Neuron (in vitro differentiated cells): ENCODE data around the gene KLF7.

Experiments
- H2AFZ ChIP-seq: one replicate; pipeline ENCODE4 v1.6.1; 2013; ENCODE audit warnings: low read depth, mild to moderate bottlenecking, inconsistent platforms, low read length, moderate library complexity
- H3K27me3 ChIP-seq: one replicate; pipeline ENCODE4 v1.6.1; 2013; ENCODE audit warnings: low read length; ENCODE audit not compliant: insufficient read depth
- H3K36me3 ChIP-seq: one replicate; pipeline ENCODE4 v1.6.1; 2013; ENCODE audit warnings: low read length; ENCODE audit not compliant: insufficient read depth
- H3K4me1 ChIP-seq: one replicate; pipeline ENCODE4 v1.6.1; 2013; ENCODE audit warnings: low read length; ENCODE audit not compliant: insufficient read depth
- H3K4me3 ChIP-seq: 2 replicates; pipeline ENCODE4 v1.5.1; 2013; ENCODE audit warnings: mild to moderate bottlenecking, low read length, moderate library complexity
- H3K9me3 ChIP-seq: one replicate; pipeline ENCODE4 v1.6.1; 2013; ENCODE audit warnings: low read length

The KLF7 gene

GRCh38 chr2:207122651-207123334, 43.0 kb downstream of the KLF7 start:
- Histone ChIP-seq H2AFZ (no peak overlapping the region), H3K4me1 (peaks cover 28% of the 10 kb centered on the region), H3K4me3 (no peak overlapping the region), H3K9me3 (no peaks in the 10 kb centered on the region), H3K27me3 (no peaks in the 10 kb centered on the region), H3K36me3 (peaks cover 20% of the 10 kb centered on the region)

DNA sequence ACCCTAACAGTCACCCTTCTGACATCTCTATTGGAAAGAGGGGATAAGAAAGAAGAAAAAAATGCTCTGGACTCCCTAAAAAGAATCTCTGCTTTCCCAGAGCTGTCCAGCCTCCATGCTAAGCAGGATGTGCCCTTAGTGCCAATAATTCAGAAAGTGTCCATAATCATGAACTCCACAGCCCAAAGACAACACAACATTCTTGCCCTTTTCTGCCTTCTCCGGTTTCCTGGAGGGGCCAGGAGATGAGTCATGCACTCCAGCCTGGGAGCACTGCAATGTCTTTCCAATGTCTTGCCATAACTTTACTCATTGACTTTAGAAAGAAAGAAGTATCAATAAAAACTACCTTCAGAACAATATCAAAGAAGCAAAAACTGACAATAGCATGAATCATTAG, 44.0 kb downstream of the KLF7 start:
- H3K4me1 ChIP-seq = peaks cover 28% of the 10 kb centered on the region
- no peaks in the 10 kb centered on the region for H3K27me3 ChIP-seq
- no peaks in the 10 kb centered on the region for H3K9me3 ChIP-seq
- peaks cover 20% of the 10 kb centered on the region for H3K36me3 ChIP-seq
- no peak overlapping the region for H2AFZ ChIP-seq
- H3K4me3 ChIP-seq = no peak overlapping the region

DNA sequence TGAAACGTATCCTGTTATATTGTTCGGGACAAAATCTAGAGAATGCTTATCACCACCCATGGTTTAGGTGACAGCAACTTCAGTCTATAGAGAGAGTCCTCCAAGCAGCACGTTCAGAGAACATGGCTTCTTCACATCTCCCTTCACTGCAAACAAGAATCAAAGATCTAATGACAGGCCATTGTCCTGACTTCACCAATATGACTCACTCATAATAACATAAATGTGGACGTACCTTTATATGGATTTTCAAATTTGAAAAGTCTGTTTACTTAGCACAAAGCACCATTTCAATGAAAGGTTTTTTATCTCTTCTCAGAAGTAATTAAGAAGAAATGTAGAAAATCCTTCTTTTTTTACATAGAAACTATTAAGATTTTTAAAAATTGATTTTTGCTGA, 46.7 kb downstream of the KLF7 start:
- Histone ChIP-seq H3K9me3 (no peaks in the 10 kb centered on the region), H3K4me3 (no peak overlapping the region), H3K4me1 (peaks cover 24% of the 10 kb centered on the region), H3K36me3 (peaks cover 18% of the 10 kb centered on the region), H2AFZ (no peak overlapping the region), H3K27me3 (no peaks in the 10 kb centered on the region)

- Histone ChIP-seq H3K9me3 (no peaks in the 10 kb centered on the region), H3K4me1 (peaks cover 26% of the 10 kb centered on the region), H3K36me3 (peaks cover 6% of the 10 kb centered on the region), H3K4me3 (no peak overlapping the region), H3K27me3 (no peaks in the 10 kb centered on the region), H2AFZ (no peak overlapping the region)
Measured at GRCh38 chr2:207117668-207118067, 48.1 kb downstream of the KLF7 start.

- Histone ChIP-seq H3K4me1 (peaks cover 34% of the 10 kb centered on the region), H2AFZ (no peak overlapping the region), H3K36me3 (peaks cover 3% of the 10 kb centered on the region), H3K27me3 (no peaks in the 10 kb centered on the region), H3K4me3 (no peak overlapping the region), H3K9me3 (no peaks in the 10 kb centered on the region)
Measured at GRCh38 chr2:207115715-207116364, 49.9 kb downstream of the KLF7 start.

DNA sequence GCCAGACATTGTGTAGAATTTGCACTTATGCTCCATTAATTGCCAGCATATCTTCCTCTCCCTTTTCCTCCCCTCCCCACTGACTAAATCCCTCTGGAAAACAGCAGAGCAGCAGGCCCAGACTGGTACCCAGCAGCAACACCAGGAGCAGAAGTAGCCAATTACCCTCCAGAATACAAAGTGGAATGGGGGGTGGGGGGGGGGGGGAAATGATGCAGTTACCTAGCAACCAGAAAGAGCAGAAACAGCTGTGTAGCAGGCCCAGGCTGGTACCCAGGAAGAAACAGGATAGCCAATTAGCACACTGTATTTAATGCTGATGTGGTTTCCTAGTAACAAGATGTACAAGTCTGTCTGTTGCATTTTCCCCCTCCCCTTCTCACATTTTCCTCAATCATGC, 52.3 kb downstream of the KLF7 start:
- Histone ChIP-seq H3K36me3 (no peaks in the 10 kb centered on the region), H3K9me3 (no peaks in the 10 kb centered on the region), H3K4me1 (peaks cover 40% of the 10 kb centered on the region), H2AFZ (no peak overlapping the region), H3K4me3 (no peak overlapping the region), H3K27me3 (no peaks in the 10 kb centered on the region)

DNA sequence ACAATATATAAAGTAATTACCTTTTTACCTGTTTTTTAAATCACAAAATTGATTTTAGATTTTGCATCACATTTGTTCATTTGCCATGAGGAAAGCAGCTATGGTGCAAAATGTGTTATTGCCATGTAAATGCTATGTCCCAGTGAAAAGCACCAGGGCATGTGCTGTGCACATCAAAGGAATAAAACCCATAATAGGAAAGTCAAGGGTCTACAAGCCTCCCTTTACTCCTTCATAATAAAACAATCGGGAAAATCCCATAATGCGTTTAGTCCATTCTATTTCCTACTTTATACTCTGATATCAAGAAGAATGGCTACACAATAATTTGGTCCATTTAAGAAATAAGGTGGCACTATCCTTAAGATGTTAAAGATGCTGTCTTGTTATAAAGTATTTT, 53.0 kb downstream of the KLF7 start:
- Histone ChIP-seq H3K36me3 (no peaks in the 10 kb centered on the region), H3K4me1 (peaks cover 41% of the 10 kb centered on the region), H3K27me3 (no peaks in the 10 kb centered on the region), H3K9me3 (no peaks in the 10 kb centered on the region), H3K4me3 (no peak overlapping the region), H2AFZ (no peak overlapping the region)

DNA sequence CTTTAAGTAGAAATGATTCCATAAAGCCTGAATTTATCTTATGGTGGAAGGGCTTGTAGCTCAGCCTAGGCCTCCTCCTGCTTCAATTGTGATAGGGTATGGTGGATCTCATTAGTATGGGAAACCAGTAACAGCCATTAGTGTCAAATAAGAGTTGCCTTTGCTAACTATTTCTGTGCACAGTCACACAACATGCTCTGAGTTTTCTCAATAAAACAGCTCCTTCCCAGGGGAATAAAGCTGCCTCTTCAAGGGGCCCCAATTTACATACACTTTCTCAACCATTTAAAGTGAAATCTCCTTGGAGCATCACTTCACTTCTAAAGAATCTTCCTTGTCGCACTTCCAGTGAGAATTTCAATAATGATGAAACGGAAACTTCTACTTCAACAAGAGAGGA, 53.4 kb downstream of the KLF7 start:
- no peaks in the 10 kb centered on the region for H3K27me3 ChIP-seq
- H2AFZ ChIP-seq = no peak overlapping the region
- no peaks in the 10 kb centered on the region for H3K9me3 ChIP-seq
- H3K36me3 ChIP-seq = no peaks in the 10 kb centered on the region
- peaks cover 45% of the 10 kb centered on the region for H3K4me1 ChIP-seq
- no peak overlapping the region for H3K4me3 ChIP-seq

DNA sequence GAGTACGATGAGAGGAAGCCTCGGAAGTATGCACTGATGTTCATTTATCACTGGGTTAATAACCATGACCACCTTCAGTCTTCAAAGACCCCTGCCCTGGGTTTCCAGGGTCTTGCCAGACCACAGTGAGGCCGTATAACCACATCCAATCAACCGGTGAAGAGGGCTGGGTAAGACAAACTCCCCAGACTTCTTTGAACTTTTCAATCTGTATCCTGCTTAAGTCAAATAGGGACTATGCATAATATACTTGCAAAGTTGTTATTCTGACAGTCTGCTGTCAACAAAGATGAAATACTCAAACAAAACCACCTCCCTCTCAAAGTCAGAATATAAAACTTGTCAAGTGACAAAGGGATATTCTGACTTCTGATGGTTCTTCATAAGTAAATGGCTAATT, 54.0 kb downstream of the KLF7 start:
- no peaks in the 10 kb centered on the region for H3K36me3 ChIP-seq
- H3K4me3 ChIP-seq = no peak overlapping the region
- peaks cover 50% of the 10 kb centered on the region for H3K4me1 ChIP-seq
- no peaks in the 10 kb centered on the region for H3K27me3 ChIP-seq
- H2AFZ ChIP-seq = no peak overlapping the region
- H3K9me3 ChIP-seq = no peaks in the 10 kb centered on the region

DNA sequence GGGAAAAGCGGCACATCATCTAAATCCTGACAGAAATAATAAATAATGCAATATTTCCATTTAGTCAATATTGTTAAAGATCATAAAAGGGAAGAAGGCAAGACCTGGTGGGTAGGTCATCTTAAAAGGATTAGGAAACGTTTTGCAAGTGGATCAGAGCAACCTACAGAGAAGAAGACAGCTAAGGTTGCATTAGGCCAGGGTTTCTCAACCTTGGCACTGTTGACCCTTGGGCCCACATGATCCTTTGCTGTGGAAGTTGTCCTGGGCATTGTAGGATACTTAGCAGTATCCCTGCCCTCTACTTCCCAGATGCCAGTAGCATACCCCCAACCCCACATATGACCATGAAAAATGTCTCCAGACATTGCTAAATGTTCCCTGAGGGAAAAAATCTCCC, 55.0 kb downstream of the KLF7 start:
- H3K27me3 ChIP-seq = no peaks in the 10 kb centered on the region
- no peak overlapping the region for H3K4me3 ChIP-seq
- no peaks in the 10 kb centered on the region for H3K36me3 ChIP-seq
- H3K9me3 ChIP-seq = no peaks in the 10 kb centered on the region
- H3K4me1 ChIP-seq = peaks cover 50% of the 10 kb centered on the region
- no peak overlapping the region for H2AFZ ChIP-seq

DNA sequence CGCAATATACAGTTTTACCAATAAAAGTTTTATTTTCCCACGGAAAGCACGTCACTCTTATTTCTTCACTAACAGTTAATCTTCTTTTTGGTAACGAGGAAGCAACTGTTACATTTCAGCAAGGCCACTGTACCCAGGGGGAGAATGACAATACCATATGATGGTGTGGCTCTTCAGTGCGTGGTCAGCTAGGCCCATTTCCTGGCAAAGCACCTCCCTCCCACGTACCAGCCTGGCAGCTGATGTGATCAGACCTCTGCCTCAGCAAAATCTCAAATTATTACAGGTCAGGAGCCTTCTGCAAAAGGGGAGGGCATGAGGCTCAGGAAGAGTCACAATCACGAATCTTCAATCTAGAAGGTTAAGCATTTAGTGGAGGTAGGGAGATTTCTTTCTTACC, 55.4 kb downstream of the KLF7 start:
- Histone ChIP-seq H3K36me3 (peaks cover 4% of the 10 kb centered on the region), H3K27me3 (no peaks in the 10 kb centered on the region), H3K4me1 (peaks cover 50% of the 10 kb centered on the region), H2AFZ (no peak overlapping the region), H3K4me3 (no peak overlapping the region), H3K9me3 (no peaks in the 10 kb centered on the region)

DNA sequence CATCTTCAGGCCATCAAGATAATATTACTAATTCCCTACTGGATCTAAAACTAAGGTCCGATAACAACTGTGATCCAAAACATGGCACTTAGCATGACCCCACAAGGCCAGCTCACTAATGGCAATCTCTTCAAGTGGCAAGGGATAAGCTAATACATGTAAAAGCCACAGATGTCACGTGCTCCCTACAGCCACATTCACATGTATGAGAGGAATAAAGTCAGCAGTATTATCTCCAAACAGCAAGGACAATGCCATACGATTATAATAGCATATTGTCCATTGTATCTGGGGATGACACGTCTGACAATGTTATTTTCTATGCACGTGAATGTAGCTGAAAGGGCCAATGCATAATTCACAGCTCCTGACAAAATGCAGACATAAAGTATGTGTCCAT, 56.0 kb downstream of the KLF7 start:
- Histone ChIP-seq H3K4me3 (no peak overlapping the region), H3K27me3 (no peaks in the 10 kb centered on the region), H3K36me3 (peaks cover 7% of the 10 kb centered on the region), H3K9me3 (no peaks in the 10 kb centered on the region), H3K4me1 (peaks cover 50% of the 10 kb centered on the region), H2AFZ (no peak overlapping the region)

GRCh38 chr2:207108440-207108839, 57.3 kb downstream of the KLF7 start:
- H3K4me1 ChIP-seq = peaks cover 41% of the 10 kb centered on the region

GRCh38 chr2:207107551-207107950, 58.2 kb downstream of the KLF7 start:
- H3K36me3 ChIP-seq = peaks cover 7% of the 10 kb centered on the region
- peaks cover 33% of the 10 kb centered on the region for H3K4me1 ChIP-seq
- no peak overlapping the region for H2AFZ ChIP-seq
- H3K9me3 ChIP-seq = no peaks in the 10 kb centered on the region
- H3K4me3 ChIP-seq = no peak overlapping the region
- no peaks in the 10 kb centered on the region for H3K27me3 ChIP-seq

More at GRCh38 chr2:207108440-207108839, 57.3 kb downstream of the KLF7 start:
- Histone ChIP-seq H2AFZ (no peak overlapping the region), H3K36me3 (peaks cover 7% of the 10 kb centered on the region), H3K9me3 (no peaks in the 10 kb centered on the region), H3K27me3 (no peaks in the 10 kb centered on the region), H3K4me3 (no peak overlapping the region)
